SJSA1 (cell line): Measurements from ENCODE around the gene CENPC. TPM values are rescaled to one million over a fixed set of nuclear protein-coding genes. Genes with fewer than 3 reads are reported as not detected.
A peak's percentile ranks its signal among the peaks of the same experiment; 100 is the strongest.

ENCODE experiments used
- DNase-seq, 2 experiments: peaks; one replicate each; pipeline ENCODE4 v3.0.0-alpha.2; 2015 to 2020; ENCODE audit warnings: low spot score in 2 of 2, low read depth in 1 of 2
- H3K27ac ChIP-seq: fragments of 250-450 bp; sonication (Bioruptor Pico); 2 replicates; pipeline ENCODE4 v1.5.1; 2020; ENCODE audit warnings: mild to moderate bottlenecking, moderate library complexity
- H3K27me3 ChIP-seq: fragments of 250-450 bp; sonication (Bioruptor Pico); replicated peaks from 2 replicates; pipeline ENCODE4 v1.5.1; 2020; ENCODE audit warnings: mild to moderate bottlenecking, moderate library complexity
- H3K36me3 ChIP-seq: fragments of 250-450 bp; sonication (Bioruptor Pico); 2 replicates; pipeline ENCODE4 v1.5.1; 2020; ENCODE audit warnings: mild to moderate bottlenecking
- H3K4me1 ChIP-seq: fragments of 250-450 bp; sonication (Bioruptor Pico); replicated peaks from 2 replicates; pipeline ENCODE4 v1.6.1; 2021; ENCODE audit warnings: mild to moderate bottlenecking
- H3K4me3 ChIP-seq: fragments of 250-450 bp; sonication (Bioruptor Pico); 2 replicates; pipeline ENCODE4 v1.5.1; 2020; ENCODE audit warnings: mild to moderate bottlenecking
- H3K9me3 ChIP-seq: fragments of 250-450 bp; sonication (Bioruptor Pico); replicated peaks from 2 replicates; pipeline ENCODE4 v1.5.1; 2020; ENCODE audit warnings: mild to moderate bottlenecking
- total RNA-seq: library from RNA; depleted of rRNA; stranded (reverse); fragments of >200 nt; shearing (Covaris generic); gene quantifications from 2 replicates; pipeline ENCODE4 v1.2.3, GENCODE V29; 2014; rRNA removed

CENPC gene
- 16.0 and 22.7 TPM in 2 replicates for total RNA-seq

- DNase-seq: peak; percentile 91 to 98
- H3K27ac ChIP-seq: peak within 1 kb of the TSS; percentile 86
- H3K9me3 ChIP-seq: no peaks in the 10 kb centered on the region
- peaks cover 35% of the 10 kb centered on the region for H3K36me3 ChIP-seq
- H3K4me3 ChIP-seq: peak within 1 kb of the TSS; percentile 64
- H3K4me1 ChIP-seq: peaks cover 4% of the 10 kb centered on the region
- no peaks in the 10 kb centered on the region for H3K27me3 ChIP-seq
Measured at GRCh38 chr4:67545199-67546003, at the start of gene CENPC. TSS of gene CENPC (minus strand) at chr4:67545503. CDS start at chr4:67545355, 148 bp downstream.

DNA sequence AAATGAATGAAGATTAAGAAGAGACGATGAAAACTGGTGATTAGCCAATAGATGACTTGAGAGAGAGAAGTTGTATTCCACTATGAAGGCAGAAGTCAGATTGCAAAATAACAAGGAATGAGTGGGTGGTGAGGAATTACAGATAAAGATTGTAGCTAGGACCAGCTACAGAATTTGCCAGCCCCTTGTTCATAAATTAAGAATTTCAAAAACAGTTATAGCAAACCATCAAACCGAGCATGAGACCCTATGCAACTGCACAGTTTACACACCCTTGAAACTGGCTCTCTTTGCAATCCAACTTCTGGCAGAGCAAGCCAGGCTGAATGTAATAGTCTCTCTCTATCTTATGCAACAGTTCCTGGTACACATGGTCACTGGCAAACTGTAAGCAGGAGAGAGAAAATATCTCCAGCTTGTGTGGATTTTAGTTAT is 48.5 kb upstream of the CENPC start:
- H3K9me3 ChIP-seq: no peaks in the 10 kb centered on the region
- DNase-seq: no peak
- no peak overlapping the region for H3K27ac ChIP-seq
- H3K27me3 ChIP-seq: 0 out of 2 replicates have a peak, but pooled peaks cover 8% of the 10 kb centered on the region
- H3K36me3 ChIP-seq: no peaks in the 10 kb centered on the region
- H3K4me3 ChIP-seq: no peak overlapping the region
- H3K4me1 ChIP-seq: no peaks in the 10 kb centered on the region

GRCh38 chr4:67587156-67587555 is 41.9 kb upstream of the CENPC start:
- Histone ChIP-seq H3K27ac (no peak overlapping the region), H3K36me3 (no peaks in the 10 kb centered on the region), H3K4me3 (no peak overlapping the region), H3K9me3 (no peaks in the 10 kb centered on the region), H3K27me3 (no peaks in the 10 kb centered on the region), H3K4me1 (no peaks in the 10 kb centered on the region)
- no peak for DNase-seq

DNA sequence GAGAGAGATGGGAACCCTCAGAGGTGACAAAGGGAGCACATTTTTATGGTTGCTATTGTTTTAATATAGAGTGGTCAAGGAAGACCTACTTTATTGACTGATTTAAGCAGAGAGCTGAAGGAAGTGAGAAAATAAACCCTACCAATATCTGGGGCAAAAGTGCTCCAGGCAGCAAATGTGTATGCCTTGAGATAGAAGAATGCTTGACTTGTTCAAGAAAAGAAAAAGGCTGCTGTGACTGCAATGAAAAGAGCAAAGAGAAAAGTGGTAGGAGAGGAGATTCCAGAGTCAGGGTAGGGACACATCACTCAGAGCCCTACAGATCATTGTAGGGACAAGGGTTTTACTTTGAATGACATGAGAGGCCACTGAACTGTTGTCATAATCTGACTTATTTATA is 39.2 kb upstream of the CENPC start:
- no peaks in the 10 kb centered on the region for H3K9me3 ChIP-seq
- no peak for DNase-seq
- H3K27me3 ChIP-seq: peaks cover 8% of the 10 kb centered on the region; the same call in 1 of the 2 replicates
- H3K4me1 ChIP-seq: no peaks in the 10 kb centered on the region
- H3K27ac ChIP-seq: no peak overlapping the region
- no peaks in the 10 kb centered on the region for H3K36me3 ChIP-seq
- no peak overlapping the region for H3K4me3 ChIP-seq

DNA sequence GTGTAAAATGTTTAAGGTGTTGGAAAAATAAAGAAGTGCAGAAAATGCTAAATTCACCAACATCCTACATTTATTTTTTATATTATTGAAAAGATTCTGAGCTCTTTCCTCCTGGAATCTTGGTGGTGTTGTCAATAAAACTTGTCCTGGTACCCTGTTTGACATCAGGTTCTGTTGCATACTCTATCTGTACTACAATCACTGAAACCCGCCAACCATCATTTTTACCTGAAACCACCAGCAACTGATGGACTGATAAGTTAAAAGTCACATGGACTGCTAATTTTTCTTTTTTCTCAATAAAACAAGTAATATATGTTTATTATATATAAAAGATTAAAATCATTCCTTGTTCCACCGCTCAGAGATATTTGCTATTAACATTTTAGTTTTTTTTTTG is 36.6 kb upstream of the CENPC start:
- Histone ChIP-seq H3K27ac (no peak overlapping the region), H3K36me3 (no peaks in the 10 kb centered on the region), H3K27me3 (peaks cover 8% of the 10 kb centered on the region; the same call in 1 of the 2 replicates), H3K4me1 (no peaks in the 10 kb centered on the region), H3K4me3 (no peak overlapping the region), H3K9me3 (no peaks in the 10 kb centered on the region)
- DNase-seq: no peak

DNA sequence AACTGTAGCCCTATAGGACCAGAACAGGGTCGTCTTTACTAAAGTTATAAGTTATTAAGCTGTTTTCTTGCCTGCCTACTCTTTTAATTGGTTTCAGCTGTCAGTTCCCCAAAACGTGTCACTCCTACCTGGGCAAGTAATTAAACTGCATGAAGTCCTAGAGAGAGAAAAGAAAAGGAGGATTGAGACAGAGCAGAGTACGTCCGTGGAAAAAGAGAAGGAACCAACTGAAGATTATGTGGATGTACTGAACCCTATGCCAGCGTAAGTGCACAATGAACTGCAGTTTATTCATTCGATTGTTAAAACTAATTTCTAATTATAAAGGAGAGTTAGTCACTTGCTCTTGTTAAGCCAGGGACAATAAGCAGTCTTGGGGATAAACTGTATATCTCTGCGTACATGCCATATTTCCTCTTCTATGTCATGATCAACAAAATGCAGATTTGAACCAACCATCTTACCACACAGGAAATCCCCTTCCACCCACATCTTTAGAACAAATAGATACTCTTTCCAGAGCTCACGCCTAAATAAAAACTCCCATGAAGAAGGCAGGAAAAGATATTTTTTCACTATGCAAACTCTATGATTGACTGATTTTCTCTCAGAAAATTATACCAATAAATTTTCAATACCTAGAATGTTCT is 36.0 kb upstream of the CENPC start:
- Histone ChIP-seq H3K4me1 (no peaks in the 10 kb centered on the region), H3K36me3 (no peaks in the 10 kb centered on the region), H3K9me3 (no peaks in the 10 kb centered on the region), H3K27ac (no peak overlapping the region), H3K27me3 (peaks cover 8% of the 10 kb centered on the region; the same call in 1 of the 2 replicates), H3K4me3 (no peak overlapping the region)
- DNase-seq: no peak

DNA sequence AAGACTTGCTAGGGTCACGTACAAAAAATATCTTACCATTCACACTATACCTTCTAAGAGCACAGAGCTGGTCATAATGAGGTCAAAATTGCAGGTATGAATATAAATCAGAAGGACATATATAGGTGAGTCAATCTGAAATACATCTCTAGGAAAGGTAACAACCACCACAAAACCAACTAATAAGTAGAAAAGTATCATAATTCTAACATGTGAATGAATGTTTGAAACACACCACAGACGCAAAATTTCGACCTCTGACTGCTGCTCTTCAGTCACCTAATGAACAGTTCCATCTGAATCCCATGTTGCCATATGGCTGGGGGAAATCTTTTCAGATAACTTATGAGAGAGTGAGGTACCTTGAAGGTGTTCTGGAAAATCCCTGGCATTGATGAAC is 35.3 kb upstream of the CENPC start:
- Histone ChIP-seq H3K27ac (no peak overlapping the region), H3K36me3 (no peaks in the 10 kb centered on the region), H3K4me3 (no peak overlapping the region), H3K4me1 (no peaks in the 10 kb centered on the region), H3K9me3 (no peaks in the 10 kb centered on the region), H3K27me3 (peaks cover 8% of the 10 kb centered on the region; the same call in 1 of the 2 replicates)
- DNase-seq: no peak

DNA sequence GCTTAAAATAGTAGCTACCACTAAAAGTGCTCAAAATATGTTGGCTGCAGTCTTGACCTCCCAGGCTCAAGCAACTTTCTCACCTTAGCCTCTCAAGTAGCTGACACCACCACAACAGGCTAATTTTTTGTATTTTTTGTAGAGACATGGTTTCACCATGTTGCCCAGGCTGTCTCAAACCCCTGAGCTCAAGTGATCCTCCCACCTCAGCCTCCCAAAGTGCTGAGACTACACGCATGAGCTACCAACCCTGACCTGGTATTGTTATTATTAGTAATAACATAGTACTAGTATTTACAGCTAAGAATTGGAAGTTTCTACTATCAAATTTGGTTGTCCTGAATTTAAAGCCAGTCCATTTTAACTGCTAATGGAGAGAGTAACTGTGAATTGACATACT is 31.2 kb upstream of the CENPC start:
- no peaks in the 10 kb centered on the region for H3K9me3 ChIP-seq
- DNase-seq: no peak
- no peaks in the 10 kb centered on the region for H3K36me3 ChIP-seq
- no peak overlapping the region for H3K27ac ChIP-seq
- H3K4me1 ChIP-seq: no peaks in the 10 kb centered on the region
- no peak overlapping the region for H3K4me3 ChIP-seq
- H3K27me3 ChIP-seq: peaks cover 19% of the 10 kb centered on the region

DNA sequence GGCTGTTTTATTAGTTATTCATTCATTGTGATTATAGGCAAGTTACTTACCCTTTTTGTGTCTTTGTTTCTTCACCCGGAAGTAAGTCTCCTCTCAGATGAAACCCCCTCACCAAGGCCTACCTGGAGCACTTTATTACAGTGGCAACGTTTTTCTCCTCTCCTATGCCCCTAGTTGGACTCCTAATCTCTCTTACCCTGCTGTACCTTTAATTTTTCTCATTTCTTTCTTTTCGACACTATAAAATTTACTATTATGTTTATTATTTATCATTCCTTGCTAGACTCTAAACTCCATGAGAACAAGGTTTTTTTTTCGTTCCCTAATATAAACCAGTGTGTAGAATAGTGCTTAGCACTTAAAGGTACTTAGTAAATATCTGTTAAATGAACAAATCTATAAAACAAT is 30.8 kb upstream of the CENPC start:
- Histone ChIP-seq H3K9me3 (no peaks in the 10 kb centered on the region), H3K4me1 (no peaks in the 10 kb centered on the region), H3K27me3 (peaks cover 15% of the 10 kb centered on the region), H3K27ac (no peak overlapping the region), H3K36me3 (no peaks in the 10 kb centered on the region), H3K4me3 (no peak overlapping the region)
- DNase-seq: no peak

DNA sequence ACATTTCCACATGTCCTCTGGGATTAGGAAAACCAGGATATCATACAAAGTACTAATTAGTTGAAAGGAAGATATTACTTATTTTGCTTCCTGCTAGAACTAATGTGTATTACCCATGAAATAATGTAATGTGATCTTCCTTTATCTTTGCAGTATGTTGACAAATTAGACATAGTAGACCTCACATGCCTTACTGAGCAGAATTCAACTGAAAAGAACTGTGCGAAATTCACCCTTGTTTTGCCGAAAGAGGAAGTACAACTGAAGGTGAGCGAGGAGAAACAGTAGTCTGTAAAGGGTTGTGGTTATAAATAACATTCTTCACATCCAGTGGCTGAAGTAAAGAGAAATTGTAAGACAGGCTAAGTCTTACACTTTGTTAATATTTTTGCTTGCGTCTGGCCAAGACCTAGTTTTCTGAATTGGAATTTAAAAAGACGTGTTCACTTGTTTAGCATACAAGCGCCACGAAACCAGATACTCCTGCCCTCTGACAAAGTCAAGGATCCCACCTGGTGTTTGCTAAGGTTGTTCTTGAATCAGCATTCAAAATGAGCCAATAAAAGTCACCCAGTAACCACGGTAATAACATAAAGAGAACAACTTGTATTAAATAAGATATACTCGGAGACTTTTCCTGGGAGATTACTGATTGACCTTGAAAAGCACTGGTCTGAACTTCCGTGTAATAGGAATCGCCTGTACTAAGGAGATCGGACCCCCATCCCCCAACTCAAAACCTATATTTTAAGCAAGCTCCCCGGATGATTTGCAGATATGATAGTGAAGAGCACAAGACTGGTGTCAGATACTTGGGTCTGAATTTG is 30.1 kb upstream of the CENPC start:
- Histone ChIP-seq H3K4me1 (no peaks in the 10 kb centered on the region), H3K27ac (no peak overlapping the region), H3K36me3 (no peaks in the 10 kb centered on the region), H3K9me3 (no peaks in the 10 kb centered on the region), H3K27me3 (peaks cover 15% of the 10 kb centered on the region), H3K4me3 (no peak overlapping the region)
- no peak for DNase-seq

DNA sequence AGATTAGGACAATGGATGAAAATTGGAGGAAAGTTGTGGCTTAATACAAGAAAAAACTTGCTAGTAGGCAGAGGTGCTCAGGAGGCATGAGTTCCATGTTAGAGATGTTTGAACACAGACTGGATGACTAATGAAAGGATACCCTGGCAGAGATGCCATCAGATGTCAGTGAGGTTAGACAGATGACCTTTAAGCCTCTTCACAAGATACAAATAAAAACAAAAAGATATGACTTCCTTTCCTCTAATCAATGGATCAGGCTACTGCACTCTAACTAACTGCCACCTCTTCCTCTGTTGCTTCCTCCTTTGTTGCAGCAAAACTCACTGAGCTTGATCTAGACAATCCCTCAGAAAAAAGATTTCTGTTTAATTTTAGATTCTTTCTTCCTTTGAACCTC is 27.9 kb upstream of the CENPC start:
- no peaks in the 10 kb centered on the region for H3K36me3 ChIP-seq
- H3K9me3 ChIP-seq: no peaks in the 10 kb centered on the region
- DNase-seq: no peak
- H3K4me1 ChIP-seq: no peaks in the 10 kb centered on the region
- peaks cover 11% of the 10 kb centered on the region for H3K27me3 ChIP-seq
- H3K27ac ChIP-seq: no peak overlapping the region
- no peak overlapping the region for H3K4me3 ChIP-seq

GRCh38 chr4:67571975-67572374 is 26.7 kb upstream of the CENPC start:
- DNase-seq: no peak
- Histone ChIP-seq H3K27me3 (peaks cover 11% of the 10 kb centered on the region), H3K9me3 (no peaks in the 10 kb centered on the region), H3K36me3 (no peaks in the 10 kb centered on the region), H3K4me1 (no peaks in the 10 kb centered on the region), H3K27ac (no peak overlapping the region), H3K4me3 (no peak overlapping the region)

GRCh38 chr4:67570537-67570936 is 25.2 kb upstream of the CENPC start:
- DNase-seq: no peak
- Histone ChIP-seq H3K27me3 (peaks cover 11% of the 10 kb centered on the region), H3K4me3 (no peak overlapping the region), H3K27ac (no peak overlapping the region), H3K9me3 (no peaks in the 10 kb centered on the region), H3K4me1 (no peaks in the 10 kb centered on the region), H3K36me3 (no peaks in the 10 kb centered on the region)
